Measurements from ENCODE around the gene GMCL2.

DNA sequence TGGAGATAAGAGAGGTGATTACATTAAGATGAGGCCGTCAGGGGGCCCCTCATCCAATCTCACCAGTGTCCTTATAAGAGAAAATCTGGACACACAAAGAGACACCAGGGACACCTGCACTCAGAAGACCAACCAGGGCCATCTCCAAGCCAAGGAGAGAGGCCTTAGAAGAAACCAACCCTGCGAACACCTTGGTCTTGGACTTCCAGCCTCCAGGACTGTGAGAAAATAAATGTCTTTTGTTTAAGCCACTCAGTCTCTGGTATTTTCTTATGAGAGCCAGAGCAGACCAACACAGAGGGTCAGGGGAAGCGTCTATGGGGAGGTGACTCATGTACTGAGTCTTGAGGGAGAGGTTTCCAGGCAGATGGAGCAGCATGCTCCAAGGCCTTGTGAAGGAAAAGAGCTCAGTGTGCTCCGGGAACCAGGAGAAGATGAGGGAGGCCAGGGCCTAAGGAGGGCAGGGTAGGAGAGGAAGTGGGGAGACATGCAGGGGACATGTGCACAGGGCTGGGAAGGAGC, 40.0 kb upstream of the GMCL2 start:
- TF ChIP-seq POLR2A (IDR thresholded peaks at IDR 0.05; ENCODE audit: extremely low read depth, insufficient read length) (no peak), CTCF (IDR thresholded peaks at IDR 0.05; ENCODE audit: low read depth, low read length) (no peak)
